ENCODE measurements around the gene URI1. TPM values are rescaled to one million over a fixed set of nuclear protein-coding genes. Genes with fewer than 3 reads are reported as not detected.
A peak's percentile ranks its signal among the peaks of the same experiment; 100 is the strongest.
"Not testable (repeated sequence)": the region's sequence is repeated elsewhere in the genome, so short reads cannot be mapped to it uniquely, and the experiment has no call there.

URI1 gene
- total RNA-seq, 1 donor from 2014 or later = 32.4 TPM

- ATAC-seq = no peak
These were observed 84.9 kb downstream of the URI1 start for GRCh38 chr19:30026933-30027332.

GRCh38 chr19:30028118-30028991 is 86.3 kb downstream of the URI1 start:
- no peak for ATAC-seq

- ATAC-seq = no peak
These were observed 86.9 kb downstream of the URI1 start for GRCh38 chr19:30028992-30029343.

- peak; percentile 57 for ATAC-seq
These were observed 87.9 kb downstream of the URI1 start for GRCh38 chr19:30029721-30030510.

GRCh38 chr19:30034321-30034720 is 92.3 kb downstream of the URI1 start:
- no peak for ATAC-seq

- no peak for ATAC-seq
These were observed 94.4 kb downstream of the URI1 start for GRCh38 chr19:30036154-30037129.

- ATAC-seq = no peak
These were observed 95.8 kb downstream of the URI1 start for GRCh38 chr19:30037835-30038234.

- ATAC-seq = not testable (repeated sequence)
These were observed 99.9 kb downstream of the URI1 start for GRCh38 chr19:30041931-30042330.

GRCh38 chr19:30043008-30043407 is 101.0 kb downstream of the URI1 start:
- not testable (repeated sequence) for ATAC-seq

GRCh38 chr19:30044273-30045248 is 102.5 kb downstream of the URI1 start:
- ATAC-seq = no peak

GRCh38 chr19:30046522-30046921 is 104.5 kb downstream of the URI1 start:
- ATAC-seq = no peak

GRCh38 chr19:30047432-30047831 is 105.4 kb downstream of the URI1 start:
- no peak for ATAC-seq

GRCh38 chr19:30049226-30049625 is 107.2 kb downstream of the URI1 start:
- ATAC-seq = no peak

GRCh38 chr19:30049846-30050667 is 108.0 kb downstream of the URI1 start:
- no peak for ATAC-seq

- no peak for ATAC-seq
These were observed 110.4 kb downstream of the URI1 start for GRCh38 chr19:30052122-30053075.

GRCh38 chr19:30053558-30053957 is 111.5 kb downstream of the URI1 start:
- ATAC-seq = no peak

- ATAC-seq = no peak
These were observed 112.2 kb downstream of the URI1 start for GRCh38 chr19:30054210-30054609.

- ATAC-seq = no peak
These were observed 114.5 kb downstream of the URI1 start for GRCh38 chr19:30056580-30056979.

Data from esophagus mucosa (tissue), 1 donor.